ENCODE data around the gene KCNA10.

KCNA10 gene

DNA sequence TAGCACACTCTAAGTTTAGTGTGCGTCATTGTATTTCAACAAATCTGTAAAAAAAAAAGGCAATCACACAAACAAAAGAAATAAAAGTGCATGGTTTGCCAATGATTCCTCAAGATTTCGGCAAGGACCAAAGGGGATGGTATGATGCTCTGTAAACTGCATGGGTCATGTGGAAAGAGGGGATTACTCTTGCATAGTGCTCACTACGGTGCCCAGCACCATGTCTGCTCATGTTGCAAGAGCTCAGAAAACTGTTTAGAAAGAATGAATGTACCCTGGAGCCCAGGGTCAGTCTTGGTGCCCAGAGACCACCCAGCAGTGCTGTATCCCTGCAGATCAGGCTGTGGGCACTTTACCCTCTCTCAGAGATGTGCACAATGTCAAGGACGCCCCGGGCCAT lies 3.6 kb upstream of the KCNA10 start:
- no peak overlapping the region for H3K4me3 ChIP-seq (replicated peaks; ENCODE audit: insufficient read depth, low read length)
- H3K27me3 ChIP-seq (ENCODE audit: insufficient read depth, poor library complexity, severe bottlenecking): no peaks in the 10 kb centered on the region
- TF ChIP-seq, protein P1, sequence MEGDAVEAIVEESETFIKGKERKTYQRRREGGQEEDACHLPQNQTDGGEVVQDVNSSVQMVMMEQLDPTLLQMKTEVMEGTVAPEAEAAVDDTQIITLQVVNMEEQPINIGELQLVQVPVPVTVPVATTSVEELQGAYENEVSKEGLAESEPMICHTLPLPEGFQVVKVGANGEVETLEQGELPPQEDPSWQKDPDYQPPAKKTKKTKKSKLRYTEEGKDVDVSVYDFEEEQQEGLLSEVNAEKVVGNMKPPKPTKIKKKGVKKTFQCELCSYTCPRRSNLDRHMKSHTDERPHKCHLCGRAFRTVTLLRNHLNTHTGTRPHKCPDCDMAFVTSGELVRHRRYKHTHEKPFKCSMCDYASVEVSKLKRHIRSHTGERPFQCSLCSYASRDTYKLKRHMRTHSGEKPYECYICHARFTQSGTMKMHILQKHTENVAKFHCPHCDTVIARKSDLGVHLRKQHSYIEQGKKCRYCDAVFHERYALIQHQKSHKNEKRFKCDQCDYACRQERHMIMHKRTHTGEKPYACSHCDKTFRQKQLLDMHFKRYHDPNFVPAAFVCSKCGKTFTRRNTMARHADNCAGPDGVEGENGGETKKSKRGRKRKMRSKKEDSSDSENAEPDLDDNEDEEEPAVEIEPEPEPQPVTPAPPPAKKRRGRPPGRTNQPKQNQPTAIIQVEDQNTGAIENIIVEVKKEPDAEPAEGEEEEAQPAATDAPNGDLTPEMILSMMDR (IDR thresholded peaks at IDR 0.05; ENCODE audit: insufficient read depth, low read length): no peak
- TF ChIP-seq SPI1 (IDR thresholded peaks at IDR 0.05; ENCODE audit: borderline replicate concordance, low read depth) (no peak), POLR2AphosphoS5 (IDR thresholded peaks at IDR 0.05; ENCODE audit: low read depth) (no peak), GABPA (IDR thresholded peaks at IDR 0.05; ENCODE audit: low read depth) (no peak)
- TF ChIP-seq, protein P2, sequence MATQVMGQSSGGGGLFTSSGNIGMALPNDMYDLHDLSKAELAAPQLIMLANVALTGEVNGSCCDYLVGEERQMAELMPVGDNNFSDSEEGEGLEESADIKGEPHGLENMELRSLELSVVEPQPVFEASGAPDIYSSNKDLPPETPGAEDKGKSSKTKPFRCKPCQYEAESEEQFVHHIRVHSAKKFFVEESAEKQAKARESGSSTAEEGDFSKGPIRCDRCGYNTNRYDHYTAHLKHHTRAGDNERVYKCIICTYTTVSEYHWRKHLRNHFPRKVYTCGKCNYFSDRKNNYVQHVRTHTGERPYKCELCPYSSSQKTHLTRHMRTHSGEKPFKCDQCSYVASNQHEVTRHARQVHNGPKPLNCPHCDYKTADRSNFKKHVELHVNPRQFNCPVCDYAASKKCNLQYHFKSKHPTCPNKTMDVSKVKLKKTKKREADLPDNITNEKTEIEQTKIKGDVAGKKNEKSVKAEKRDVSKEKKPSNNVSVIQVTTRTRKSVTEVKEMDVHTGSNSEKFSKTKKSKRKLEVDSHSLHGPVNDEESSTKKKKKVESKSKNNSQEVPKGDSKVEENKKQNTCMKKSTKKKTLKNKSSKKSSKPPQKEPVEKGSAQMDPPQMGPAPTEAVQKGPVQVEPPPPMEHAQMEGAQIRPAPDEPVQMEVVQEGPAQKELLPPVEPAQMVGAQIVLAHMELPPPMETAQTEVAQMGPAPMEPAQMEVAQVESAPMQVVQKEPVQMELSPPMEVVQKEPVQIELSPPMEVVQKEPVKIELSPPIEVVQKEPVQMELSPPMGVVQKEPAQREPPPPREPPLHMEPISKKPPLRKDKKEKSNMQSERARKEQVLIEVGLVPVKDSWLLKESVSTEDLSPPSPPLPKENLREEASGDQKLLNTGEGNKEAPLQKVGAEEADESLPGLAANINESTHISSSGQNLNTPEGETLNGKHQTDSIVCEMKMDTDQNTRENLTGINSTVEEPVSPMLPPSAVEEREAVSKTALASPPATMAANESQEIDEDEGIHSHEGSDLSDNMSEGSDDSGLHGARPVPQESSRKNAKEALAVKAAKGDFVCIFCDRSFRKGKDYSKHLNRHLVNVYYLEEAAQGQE (IDR thresholded peaks at IDR 0.05; ENCODE audit: insufficient replicate concordance, low read depth): no peak
- H3K27ac ChIP-seq (replicated peaks): no peak overlapping the region
- no peak for DNase-seq (ENCODE audit: low read depth in 1 of 2, low spot score in 1 of 2)

DNA sequence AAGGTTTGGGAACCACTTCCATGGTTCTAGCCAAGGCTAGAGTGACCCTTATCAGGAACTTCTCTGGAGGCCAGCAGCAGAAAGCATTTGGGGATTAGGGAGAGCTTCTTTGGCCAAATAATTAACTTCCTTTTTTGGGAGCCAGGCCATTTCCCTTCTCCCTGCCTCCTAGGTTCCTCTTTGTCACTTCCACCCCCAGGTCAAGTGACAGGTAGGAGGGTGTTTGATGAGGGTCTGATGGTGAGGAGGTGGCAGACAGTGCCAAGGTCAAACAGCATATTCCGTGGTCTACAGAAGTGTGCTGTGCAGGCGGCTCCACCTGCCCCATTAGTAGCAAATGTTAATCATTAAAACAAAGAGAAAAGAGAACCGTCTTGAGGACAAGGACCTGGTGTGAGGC lies 1.9 kb upstream of the KCNA10 start:
- H3K4me3 ChIP-seq (replicated peaks; ENCODE audit: insufficient read depth, low read length): no peak overlapping the region
- no peak overlapping the region for H3K27ac ChIP-seq (replicated peaks)
- H3K27me3 ChIP-seq (ENCODE audit: insufficient read depth, poor library complexity, severe bottlenecking): no peaks in the 10 kb centered on the region
- TF ChIP-seq, protein P1 (IDR thresholded peaks at IDR 0.05; ENCODE audit: insufficient read depth, low read length): no peak
- TF ChIP-seq POLR2AphosphoS5 (IDR thresholded peaks at IDR 0.05; ENCODE audit: low read depth) (no peak), GABPA (IDR thresholded peaks at IDR 0.05; ENCODE audit: low read depth) (no peak), SPI1 (IDR thresholded peaks at IDR 0.05; ENCODE audit: borderline replicate concordance, low read depth) (peak; percentile 37; the same call in 1 of the 2 replicates)
- TF ChIP-seq, protein P2 (IDR thresholded peaks at IDR 0.05; ENCODE audit: insufficient replicate concordance, low read depth): no peak
- DNase-seq (ENCODE audit: low read depth in 1 of 2, low spot score in 1 of 2): no peak

DNA sequence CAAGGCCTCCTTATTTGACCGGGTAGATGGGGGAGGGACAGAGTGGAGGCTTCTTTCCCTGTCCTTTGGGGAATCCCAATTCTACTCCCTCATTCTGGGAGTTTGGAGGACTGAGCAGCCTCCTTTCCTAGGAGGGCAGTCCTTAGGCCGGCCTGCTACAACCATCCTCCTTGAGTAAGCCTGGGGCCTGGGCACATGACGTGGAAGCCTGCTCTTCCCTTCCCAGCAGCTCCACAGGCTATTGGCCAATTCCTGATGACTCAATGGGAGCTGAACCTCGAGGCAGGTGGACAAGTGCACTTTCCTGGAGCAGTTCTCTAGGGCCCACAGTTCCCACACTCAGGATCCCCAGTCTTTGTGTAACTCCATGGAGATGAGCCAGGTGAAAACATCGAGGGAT lies 3.1 kb downstream of the KCNA10 start:
- DNase-seq (ENCODE audit: low read depth in 1 of 2, low spot score in 1 of 2): no peak
- Histone ChIP-seq H3K27me3 (ENCODE audit: insufficient read depth, poor library complexity, severe bottlenecking) (no peaks in the 10 kb centered on the region), H3K27ac (replicated peaks) (no peak overlapping the region), H3K4me3 (replicated peaks; ENCODE audit: insufficient read depth, low read length) (no peak overlapping the region)
- TF ChIP-seq POLR2AphosphoS5 (IDR thresholded peaks at IDR 0.05; ENCODE audit: low read depth) (no peak), SPI1 (IDR thresholded peaks at IDR 0.05; ENCODE audit: borderline replicate concordance, low read depth) (no peak), GABPA (IDR thresholded peaks at IDR 0.05; ENCODE audit: low read depth) (no peak)
- TF ChIP-seq, protein P1 (IDR thresholded peaks at IDR 0.05; ENCODE audit: insufficient read depth, low read length): no peak
- TF ChIP-seq, protein P2 (IDR thresholded peaks at IDR 0.05; ENCODE audit: insufficient replicate concordance, low read depth): no peak

Data from HL-60 (cell line).